Gastroesophageal sphincter (tissue), 3 donors: ENCODE measurements around the gene PKIG.

Experiments
- CTCF ChIP-seq, 4 experiments: fragments of 200-600 bp in 2 of 4; fragments of 450-650 bp in 2 of 4; sonication (generic) in 1 of 4; IDR thresholded peaks; one replicate each; pipeline ENCODE4 v1.5.1; 2017 to 2019; ENCODE audit warnings: antibody characterized with exemption in 4 of 4, mild to moderate bottlenecking in 2 of 4, moderate library complexity in 2 of 4
- EP300 ChIP-seq: sonication (generic); formaldehyde crosslinking; IDR thresholded peaks from one replicate; pipeline ENCODE4 v1.6.1; 2017; ENCODE audit warnings: antibody characterized with exemption, mild to moderate bottlenecking
- POLR2A ChIP-seq, 2 donors: fragments of 450-650 bp; IDR thresholded peaks; one replicate each; pipeline ENCODE4 v1.6.1; 2017; ENCODE audit warnings: antibody characterized with exemption in 2 of 2, mild to moderate bottlenecking in 2 of 2, moderate library complexity in 1 of 2
- POLR2AphosphoS5 ChIP-seq: sonication (generic); formaldehyde crosslinking; IDR thresholded peaks from one replicate; pipeline ENCODE4 v1.6.1; 2017; ENCODE audit warnings: antibody characterized with exemption

GRCh38 chr20:44572551-44573500 is 9.6 kb upstream of the PKIG start:
- TF ChIP-seq CTCF (IDR thresholded peaks at IDR 0.05) (no peak), POLR2A (IDR thresholded peaks at IDR 0.05) (no peak), POLR2AphosphoS5 (peak; percentile 78), EP300 (no peak)
